HG02763 (cell line): Measurements from ENCODE around the gene NR1H2.
"Not testable (repeated sequence)": the region's sequence is repeated elsewhere in the genome, so short reads cannot be mapped to it uniquely, and the experiment has no call there.

ENCODE experiments used
- ATAC-seq: cut with Tn5 transposase; IDR thresholded peaks from one replicate; pipeline ENCODE4 v1.9.1; 2021; ENCODE audit warnings: mild to moderate bottlenecking, moderate library complexity; ENCODE audit not compliant: unreplicated experiment

NR1H2 gene

DNA sequence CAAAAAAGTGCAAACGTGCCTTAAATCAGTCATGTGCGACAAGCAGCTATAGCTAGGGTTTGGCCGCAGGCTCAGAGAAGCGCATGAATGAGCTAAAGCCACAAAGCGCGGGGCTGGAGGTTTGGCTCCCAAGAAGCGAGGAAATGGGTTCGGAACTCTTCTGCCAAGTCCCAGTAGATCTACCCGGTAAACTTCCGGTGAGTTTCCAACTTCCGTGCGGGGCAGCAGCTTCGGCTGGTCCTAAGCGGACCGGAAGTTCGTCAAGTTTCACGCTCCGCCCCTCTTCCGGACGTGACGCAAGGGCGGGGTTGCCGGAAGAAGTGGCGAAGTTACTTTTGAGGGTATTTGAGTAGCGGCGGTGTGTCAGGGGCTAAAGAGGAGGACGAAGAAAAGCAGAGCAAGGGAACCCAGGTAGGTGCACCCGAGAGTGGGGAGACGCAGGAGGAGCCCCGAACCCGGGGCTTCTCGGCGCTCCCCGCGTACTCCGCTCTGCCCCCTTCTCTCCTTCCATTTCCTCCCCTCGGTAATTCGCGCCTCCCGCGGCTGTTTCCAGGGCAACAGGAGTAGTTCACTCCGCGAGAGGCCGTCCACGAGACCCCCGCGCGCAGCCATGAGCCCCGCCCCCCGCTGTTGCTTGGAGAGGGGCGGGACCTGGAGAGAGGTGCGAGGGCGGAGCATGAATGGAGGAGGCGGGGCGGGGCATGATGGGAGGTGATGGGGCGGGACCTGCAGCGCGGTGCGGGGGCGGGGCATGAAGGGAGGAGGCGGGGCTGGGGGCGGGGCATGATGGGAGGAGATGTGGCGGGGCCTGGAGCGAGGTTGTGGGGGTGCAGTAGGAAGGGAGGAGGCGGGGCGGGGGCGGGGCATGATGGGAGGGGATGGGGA is at the start of gene NR1H2:
TSS of gene NR1H2 (plus strand) at position 292 of the 885 bp plus-strand sequence. CDS start 1,149 bp downstream, outside the sequence.
- peak; percentile 88 for ATAC-seq

DNA sequence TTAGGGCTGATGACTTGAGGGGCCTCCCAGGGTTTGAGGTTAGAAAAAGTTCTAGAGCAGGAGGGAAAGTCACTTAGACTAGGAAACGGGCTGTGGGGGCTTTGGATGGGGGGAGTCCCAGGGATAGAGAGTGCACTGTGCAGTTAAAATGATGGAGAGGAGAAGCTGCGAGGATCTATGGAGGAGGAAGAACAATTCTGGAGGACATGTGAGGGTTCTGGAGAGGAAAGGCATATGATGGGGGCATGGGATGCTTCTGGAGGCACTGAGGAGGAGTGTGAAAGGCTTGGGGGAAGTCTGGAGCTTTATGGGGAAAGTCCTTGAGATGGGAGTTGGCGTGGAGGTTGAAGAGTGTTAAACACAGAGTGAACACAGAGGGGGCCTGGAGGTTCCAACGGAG is 49.2 kb upstream of the NR1H2 start:
- ATAC-seq, result no peak

DNA sequence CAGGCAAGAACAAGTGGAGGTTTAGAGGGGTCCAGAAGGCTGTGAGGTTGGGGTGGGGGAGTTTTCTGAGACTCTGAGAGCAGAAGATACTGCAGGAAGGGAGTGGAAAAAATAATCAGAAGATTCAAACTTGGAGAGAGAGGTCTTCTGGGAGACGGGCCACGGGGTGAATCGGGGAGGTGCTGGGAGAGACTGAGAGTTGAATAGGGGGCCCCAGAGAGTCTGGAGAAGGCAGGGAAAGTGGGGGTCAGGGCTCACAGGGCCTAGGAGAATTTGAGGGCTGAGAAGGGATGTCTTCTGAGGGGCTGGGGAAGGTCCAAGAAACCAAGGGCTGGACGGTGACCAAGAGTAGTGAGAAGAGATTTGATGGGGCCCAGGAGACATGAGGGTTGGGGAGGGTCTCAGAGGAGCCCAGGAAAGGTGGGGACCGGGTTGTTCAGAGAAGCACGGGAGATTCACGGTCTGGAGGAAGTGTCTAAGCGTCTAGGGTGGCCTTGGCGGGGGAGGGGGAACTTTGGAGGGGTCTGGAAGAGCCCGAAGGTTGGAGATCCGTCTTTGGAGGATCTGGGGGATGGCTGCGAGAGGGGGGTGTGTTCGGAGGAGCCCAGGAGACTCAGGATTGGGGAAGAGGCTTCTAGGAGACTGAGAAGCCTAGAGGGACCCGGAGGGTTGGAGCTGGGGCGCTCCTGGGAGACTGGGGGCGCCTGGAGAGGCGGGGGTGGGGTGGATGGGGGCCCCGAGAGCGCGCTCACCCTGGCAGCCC is 48.6 kb upstream of the NR1H2 start:
- no peak for ATAC-seq

DNA sequence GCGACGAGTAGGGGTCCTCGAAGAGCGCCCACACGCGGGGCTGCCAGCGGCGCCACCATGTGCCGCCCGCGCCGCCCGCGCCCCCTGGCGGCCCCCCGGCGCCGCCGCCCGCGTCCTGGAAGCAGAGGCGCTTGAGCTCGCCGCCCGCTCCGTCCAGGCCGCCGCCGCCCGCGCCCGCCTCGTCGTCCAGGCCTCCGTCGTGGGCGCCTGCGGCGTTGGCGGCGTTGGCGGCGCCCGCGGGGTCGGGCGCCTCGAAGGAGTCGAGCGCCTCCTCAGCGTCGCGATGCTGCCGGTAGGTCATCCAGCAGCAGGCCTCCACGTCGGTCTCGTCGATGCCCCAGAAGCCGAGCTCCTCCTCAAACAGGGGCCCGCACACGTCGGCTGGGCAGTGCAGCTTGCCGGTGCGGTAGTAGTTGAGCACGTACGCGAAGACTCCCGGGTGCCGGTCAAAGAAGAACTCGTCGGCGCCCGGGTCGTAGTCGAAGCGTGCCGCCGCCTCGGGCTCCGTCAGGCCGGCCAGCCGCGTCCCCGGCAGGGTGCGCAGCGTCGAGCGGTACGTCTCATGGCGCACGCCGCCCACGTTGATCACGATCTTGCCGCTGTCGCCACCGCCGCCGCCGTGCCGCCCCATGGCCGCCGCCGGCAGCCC is 47.9 kb upstream of the NR1H2 start:
- ATAC-seq, result no peak

DNA sequence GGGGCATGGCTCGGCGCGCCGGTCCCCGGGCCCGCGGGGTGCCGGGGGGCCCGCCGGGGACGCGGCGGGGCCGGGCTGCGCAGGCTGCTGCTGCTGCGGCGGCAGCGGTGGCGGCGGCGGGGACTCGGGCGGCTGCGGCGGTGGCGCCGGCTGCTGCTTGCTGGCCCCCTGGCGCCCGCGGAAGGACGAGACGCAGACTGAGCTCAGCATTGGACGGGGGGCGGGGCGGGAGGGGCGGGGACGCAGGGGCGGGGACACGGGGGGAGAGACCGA is 47.4 kb upstream of the NR1H2 start:
- no peak for ATAC-seq

DNA sequence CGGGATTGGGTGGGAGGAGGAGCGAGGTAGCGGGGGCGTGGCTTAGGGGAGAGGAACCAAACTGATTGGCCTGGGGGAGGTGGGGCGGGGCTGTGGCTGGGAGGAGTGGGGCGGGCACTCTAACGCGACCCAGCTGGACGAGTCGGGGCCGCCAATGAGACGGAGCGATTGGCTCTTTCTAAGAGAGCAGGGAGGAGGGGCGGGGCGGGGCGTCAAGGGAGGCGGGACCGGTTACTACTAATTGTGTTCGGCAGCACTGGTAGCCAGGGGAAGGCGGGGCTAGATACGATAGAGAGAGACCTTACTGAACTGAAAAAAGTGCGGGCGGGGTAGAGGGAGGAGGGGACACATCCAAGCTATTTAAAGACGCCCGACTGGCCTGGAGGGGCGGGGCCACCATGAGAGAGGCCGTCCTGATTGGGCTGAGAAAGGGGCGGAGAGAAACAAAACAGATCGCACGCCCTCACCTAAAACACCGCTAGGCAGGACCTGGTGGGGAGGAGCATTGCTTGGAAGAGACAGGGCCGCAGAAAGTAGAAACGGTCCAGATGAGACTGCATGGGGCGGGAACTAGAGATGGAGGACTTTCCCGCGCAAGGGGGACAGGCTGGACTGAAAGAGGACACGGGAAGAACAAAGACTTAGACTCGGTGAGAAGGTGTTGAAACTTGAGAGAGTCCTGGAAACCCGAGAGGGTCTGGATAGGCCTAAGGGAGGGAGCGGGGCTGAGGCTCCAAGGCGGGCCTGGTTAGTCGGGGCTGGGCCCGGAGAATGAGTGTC is 46.9 kb upstream of the NR1H2 start, which contains the start of gene KCNC3:
TSS of gene KCNC3 (minus strand) at position 232 of the 780 bp plus-strand sequence. CDS start 295 bp downstream, outside the sequence.
- ATAC-seq, result peak; percentile 49

DNA sequence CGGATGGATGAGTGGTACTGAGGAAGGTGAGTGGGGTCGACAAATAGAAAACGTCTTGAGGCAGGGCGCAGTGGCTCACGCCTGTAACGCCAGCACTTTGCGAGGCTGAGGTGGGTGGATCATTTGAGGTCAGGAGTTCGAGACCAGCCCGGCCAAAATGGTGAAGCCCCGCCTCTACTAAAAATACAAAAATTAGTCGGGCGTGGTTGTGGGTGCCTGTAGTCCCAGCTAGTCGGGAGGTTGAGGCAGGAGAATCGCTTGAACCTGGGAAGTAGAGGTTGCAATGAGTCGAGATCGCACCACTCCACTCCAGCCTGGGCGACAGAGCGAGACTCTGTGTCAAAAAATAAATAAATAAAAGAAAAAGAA is 46.3 kb upstream of the NR1H2 start:
- not testable (repeated sequence) for ATAC-seq

DNA sequence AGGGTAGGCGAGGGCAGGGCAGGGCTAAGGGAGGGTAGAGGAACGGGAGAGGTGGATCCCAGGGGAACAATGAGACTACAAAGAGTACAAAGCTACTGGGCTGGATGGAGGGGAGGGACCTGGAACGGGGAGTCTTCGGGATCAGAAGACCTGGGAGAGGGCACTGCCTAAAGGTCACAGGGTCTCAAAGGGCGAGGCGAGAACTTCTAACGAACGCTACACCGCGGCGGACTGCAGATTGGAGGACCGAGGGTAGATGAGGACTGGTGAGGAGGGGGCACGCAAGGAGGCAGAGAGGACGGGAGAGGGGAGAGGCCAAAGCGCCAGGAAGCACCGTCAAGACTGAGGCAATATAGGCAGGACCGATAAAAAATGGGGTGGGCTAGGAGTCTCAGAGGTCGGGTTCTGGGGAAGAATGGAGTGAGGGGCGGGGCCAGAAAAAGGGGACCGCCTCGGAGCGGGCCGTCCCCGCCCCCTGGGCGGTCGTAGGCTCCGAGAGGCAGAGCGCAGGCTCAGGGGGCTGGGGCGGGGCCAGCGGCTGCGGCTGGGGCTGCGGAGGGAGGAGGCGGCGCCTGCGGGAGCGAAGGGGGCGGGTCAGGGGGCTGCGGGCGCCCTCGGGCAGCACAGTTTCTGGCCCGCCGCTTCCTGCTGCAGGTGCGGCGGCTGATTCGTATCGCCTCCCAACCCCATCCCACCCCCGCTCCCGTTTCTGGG is 45.7 kb upstream of the NR1H2 start:
- peak; percentile 26 for ATAC-seq

DNA sequence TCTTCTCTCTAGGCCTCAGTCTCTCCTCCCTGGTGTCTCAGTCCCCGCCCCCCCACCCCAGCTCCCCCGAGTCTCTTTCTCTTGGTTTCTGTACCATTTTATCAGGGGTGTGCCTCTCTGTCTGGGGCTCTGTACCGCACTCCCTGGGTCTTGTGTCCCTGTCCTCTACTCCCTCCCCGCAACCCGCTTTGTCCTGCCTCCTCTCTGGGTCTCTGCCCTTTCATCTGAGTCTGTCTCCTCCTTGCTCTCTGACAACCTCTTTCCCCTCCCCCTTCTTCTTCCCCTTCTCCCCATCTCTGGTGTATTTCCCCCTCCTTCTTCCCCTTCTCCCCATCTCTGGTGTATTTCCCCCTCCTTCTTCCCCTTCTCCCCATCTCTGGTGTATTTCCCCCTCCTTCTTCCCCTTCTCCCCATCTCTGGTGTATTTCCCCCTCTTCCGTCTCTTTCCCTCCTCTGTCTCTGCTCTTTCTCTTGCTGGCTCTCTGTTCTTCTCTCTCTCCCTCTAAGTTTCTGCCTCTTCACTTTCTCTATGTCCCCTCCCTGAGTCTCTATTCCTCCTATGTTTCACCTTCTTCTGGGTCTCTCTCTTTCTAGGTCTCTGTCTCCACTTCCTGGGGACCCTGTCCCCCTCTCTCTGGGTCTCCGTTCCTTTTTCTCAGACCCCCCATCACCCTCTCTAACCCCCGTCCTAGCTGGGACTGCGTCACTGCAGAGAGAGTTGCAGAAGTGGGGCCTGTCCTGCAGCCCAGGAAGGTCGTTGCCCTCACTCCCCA is 44.9 kb upstream of the NR1H2 start:
- ATAC-seq, result no peak

DNA sequence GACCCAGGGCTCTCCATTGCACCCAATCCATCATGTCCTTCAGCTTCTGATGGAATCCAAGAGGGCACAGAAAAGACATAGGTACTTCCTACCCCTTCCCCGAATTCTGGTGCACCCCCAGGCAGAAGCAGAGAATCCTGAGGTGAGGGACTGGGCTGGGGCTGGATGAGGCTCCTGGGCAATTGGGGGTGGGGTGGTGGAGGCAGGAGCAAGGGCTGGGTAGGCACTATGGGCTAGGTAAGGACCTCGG is 44.3 kb upstream of the NR1H2 start:
- ATAC-seq, result no peak

DNA sequence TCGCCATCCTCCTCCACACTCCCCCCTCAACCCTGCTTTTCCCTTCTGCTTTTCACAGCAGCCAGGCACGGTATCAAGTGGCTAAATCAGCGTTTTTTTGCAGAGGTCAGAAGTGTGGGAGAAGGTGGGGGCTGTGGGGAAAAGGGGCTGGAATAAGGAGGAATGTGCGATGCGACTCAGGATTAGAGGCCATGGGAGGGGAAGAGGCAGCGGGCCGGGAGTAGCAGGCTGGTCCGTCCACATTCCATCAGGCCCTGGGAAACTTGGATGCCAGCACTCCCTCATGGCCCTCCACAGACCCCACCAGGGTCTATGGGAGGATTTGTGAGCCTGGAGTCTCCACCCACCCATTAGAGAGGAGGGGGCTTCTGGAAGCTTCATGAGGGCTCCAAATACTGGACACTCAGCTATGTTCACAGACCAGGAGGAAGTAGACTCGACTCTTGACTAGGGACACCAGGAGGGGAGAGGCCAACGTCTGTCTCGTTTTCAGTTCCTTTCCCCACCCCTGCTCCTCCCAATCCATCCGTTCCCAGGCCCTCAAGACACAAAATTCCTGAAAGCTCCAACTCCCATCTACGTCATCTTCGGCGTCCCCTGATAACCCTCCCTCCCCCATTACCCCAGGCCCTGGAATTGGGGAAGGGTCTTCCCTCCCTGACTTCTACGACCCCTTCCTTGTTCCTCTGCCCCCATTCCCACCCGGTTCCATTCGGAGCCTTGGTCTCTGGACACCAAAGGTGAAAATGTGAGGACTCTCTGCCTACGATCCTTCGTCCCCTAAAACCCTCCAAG is 43.8 kb upstream of the NR1H2 start:
- no peak for ATAC-seq

DNA sequence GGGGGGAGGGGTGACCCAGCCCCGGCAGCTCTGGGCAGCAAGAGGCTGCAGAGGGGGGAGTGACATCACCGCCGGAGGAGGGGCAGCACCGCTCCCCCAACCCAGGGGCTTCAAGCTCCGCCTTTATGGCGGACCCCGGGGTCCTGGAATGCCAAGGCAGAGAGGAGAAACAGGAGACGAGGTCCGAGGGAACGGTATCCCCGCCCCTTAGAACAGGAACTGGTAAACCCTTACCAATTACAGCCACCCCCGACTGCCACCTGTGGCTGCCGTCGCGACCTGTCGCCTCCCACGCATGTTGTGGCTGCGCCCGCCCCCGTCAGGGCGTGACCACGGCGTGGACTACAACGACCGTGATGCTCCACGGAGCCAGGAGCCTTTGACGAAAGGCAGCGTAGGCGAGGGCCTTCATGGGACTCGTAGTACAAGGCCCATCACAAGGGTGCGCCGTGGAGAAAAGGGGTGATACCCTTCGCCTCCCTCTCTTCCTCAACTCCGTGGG is 43.0 kb upstream of the NR1H2 start:
- peak; percentile 37 for ATAC-seq

DNA sequence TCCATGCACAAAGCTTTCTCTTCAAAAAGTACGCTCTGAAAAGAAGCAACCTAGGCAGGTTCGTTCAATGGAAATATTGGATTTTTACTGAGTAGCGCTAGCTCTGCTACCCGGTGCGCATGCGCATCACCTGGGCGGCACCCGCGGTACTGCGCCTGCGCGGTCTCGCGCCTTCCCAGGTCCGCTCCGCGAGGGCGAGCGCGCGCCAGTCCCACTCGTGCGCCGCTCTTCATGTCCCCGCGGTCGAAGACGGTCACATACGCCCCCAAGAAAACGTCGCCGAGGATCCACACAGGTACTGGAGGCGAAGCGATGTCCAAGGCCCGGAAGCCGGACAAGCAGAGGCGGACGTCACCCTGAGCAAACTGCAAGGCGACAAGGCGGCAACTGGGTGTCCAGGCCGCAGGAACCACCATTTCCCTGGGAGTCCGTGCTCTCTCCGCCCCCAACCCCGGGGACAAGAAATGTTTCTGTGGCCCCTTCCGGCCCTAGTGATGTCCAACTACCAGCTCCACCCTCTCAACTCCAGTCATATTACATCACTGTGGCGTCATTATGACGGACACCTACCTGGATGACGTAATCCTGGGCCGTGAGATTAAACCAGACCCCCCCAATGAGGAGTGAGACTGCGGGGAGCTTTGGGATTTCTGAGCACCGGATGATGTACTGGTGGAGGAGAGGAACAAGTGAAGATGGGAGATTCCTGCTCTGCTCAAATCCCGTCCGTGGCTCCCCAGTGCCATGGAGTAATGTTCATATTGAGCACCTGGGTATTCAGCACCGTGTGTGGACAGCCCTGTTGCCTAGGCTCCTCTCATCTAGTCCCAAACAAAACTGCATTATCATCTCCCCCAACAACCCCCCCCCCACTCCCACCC is 42.3 kb upstream of the NR1H2 start:
- peak; percentile 32 for ATAC-seq

DNA sequence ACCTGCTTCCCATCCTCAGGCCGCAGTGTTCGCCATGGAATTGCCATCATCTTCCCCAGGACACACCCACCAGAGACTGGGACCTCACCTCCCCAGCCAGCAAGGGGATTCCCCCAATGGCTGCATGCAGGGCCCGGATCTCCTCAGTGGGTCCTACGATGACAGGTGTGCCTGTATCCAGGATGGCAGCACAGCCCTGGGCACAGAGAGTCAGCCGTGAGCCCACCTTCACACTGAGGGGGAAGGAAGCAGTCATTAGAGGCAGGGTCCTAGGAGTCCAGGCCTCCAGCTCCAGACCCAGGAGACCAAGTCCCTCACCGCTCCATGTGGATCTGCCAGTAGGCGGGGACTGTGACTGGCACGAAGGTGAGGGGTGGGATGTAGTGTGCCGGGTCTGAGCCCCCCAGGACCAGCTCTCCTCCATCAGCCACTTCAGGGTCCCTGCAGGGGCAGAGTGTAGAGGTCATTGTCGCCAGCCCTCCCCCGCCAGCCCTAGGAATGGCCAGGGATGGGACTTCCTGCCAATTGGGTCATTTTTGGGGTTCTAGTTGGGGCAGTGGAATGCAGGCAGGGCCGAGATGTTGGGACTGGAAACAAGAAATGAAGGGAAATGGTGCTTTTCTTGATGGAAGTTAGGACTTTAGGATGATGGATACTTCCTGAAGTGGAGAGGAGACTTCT is 41.4 kb upstream of the NR1H2 start:
- no peak for ATAC-seq

DNA sequence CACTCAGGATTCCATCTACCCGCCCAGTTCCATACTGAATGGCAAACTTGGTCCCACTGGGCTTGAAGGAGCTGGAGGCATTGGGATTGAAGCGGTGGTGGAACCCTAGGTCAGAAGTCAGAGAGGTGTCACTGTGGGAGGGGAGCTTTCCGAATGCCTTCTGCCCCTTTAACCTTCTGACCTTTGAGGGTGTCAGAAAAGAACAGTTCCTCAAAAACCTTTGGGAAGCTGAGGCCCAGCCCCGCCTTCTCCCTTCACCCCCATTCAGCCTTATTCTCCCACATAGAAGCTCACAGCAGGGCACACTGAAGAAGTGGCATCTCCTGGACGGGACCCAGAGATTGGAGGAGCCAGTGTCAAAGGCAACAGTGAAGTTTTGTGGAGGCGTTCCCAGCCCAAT is 39.2 kb upstream of the NR1H2 start:
- ATAC-seq, result not testable (repeated sequence)

DNA sequence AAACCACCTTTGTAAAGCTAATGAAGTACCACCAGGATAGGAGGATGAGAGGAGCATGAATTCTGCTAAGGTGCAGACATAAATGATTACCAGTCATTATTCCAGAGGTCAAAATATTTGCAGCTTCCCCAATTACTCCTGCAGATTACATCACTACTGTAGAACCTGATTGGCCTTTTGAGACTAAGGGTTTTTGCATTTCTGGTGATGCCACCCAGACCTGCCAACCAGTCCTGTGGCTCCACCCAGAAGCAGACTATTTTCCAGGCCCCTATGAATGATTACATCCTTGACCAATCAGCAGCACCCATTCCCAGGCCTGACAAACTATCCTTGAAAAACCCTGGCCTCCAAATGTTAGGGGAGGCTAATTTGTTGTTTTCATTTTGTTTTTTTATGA is 35.9 kb upstream of the NR1H2 start:
- ATAC-seq, result no peak

DNA sequence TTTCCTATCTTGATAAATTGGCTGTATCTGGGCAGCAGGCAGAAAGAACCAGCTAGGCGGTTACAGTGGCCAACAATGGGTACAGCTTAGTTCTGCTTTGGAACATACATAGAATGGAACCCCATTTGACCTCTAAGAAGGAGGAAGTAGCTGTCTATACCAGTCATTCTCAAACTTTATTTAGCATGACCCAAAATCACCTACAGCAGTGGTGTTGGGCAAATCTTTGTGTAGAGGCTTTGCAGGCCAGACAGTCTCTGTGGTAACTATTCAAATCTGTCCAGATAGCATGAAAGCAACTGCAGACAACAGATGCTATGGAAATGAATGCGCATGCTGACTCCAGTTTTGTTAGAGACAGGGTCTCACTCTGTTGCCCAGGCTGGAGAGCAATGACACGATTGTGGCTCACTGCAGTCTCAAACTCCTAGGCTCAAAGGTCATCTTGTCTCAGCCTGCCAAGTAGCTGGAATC is 35.1 kb upstream of the NR1H2 start:
- ATAC-seq, result no peak
